ENCODE measurements around the gene FAM76B. TPM values are rescaled to one million over a fixed set of nuclear protein-coding genes. Genes with fewer than 3 reads are reported as not detected.

The FAM76B gene
- polyA plus RNA-seq, 1 donor (not counting 4 experiments of a cell fraction or from before 2014, with no cell fraction given): 17.4 TPM

- no peak overlapping the region for H3K4me3 ChIP-seq (ENCODE audit: control insufficient read depth in 2 of 3, extremely low read depth in 1 of 3, insufficient read depth in 2 of 3, low read depth in 1 of 3, low read length in 3 of 3)
- no peaks in the 10 kb centered on the region for H3K27me3 ChIP-seq (ENCODE audit: control insufficient read depth, extremely low read depth, insufficient read depth, low read length)
- no peak overlapping the region for H2AFZ ChIP-seq (ENCODE audit: control insufficient read depth, low read length)
- dilution Hi-C loops (cut with MboI; ENCODE audit: extremely low pct_ligation_motif_present, low sequenced_read_pairs): no loop called here
- no peak for FAIRE-seq
- H3K4me1 ChIP-seq (ENCODE audit: control insufficient read depth, extremely low read depth, insufficient read depth, low read length): peaks cover 14% of the 10 kb centered on the region
- no peaks in the 10 kb centered on the region for H3K9me3 ChIP-seq (ENCODE audit: control insufficient read depth, low read depth, low read length)
- TF ChIP-seq EZH2 (IDR thresholded peaks at IDR 0.05; ENCODE audit: low read length) (no peak), CTCF (optimal IDR thresholded peaks at IDR 0.05 in 1 of 3, IDR thresholded peaks at IDR 0.05 in 1 of 3, conservative IDR thresholded peaks at IDR 0.05 in 1 of 3; ENCODE audit: extremely low read depth in 1 of 3, insufficient read depth in 2 of 3, low read length in 3 of 3) (no peak)
- H3K9ac ChIP-seq (ENCODE audit: control insufficient read depth, extremely low read depth, insufficient read depth, low read length): no peak overlapping the region
- H3K27ac ChIP-seq (ENCODE audit: control insufficient read depth, insufficient read depth, low read length): no peak overlapping the region
- no peak overlapping the region for H3K4me2 ChIP-seq (ENCODE audit: control insufficient read depth, extremely low read depth, insufficient read depth, low read depth, low read length)
- no peaks in the 10 kb centered on the region for H3K9me1 ChIP-seq (ENCODE audit: control insufficient read depth, extremely low read depth, insufficient read depth, low read length)
- H3K79me2 ChIP-seq (ENCODE audit: control insufficient read depth, insufficient read depth, low read length): no peaks in the 10 kb centered on the region
- no peak for DNase-seq (ENCODE audit: low read depth, low spot score)
- H3K36me3 ChIP-seq (ENCODE audit: control insufficient read depth in 2 of 2, extremely low read depth in 1 of 2, insufficient read depth in 2 of 2, low read length in 2 of 2): peaks cover 6 to 14% of the 10 kb centered on the region in 2 experiments
- no peaks in the 10 kb centered on the region for H4K20me1 ChIP-seq (ENCODE audit: control insufficient read depth, extremely low read depth, insufficient read depth, low read length)
Observed at GRCh38 chr11:95835351-95835750, 45.8 kb upstream of the FAM76B start.

- dilution Hi-C loops (cut with MboI; ENCODE audit: extremely low pct_ligation_motif_present, low sequenced_read_pairs): no loop called here
- H4K20me1 ChIP-seq (ENCODE audit: control insufficient read depth, extremely low read depth, insufficient read depth, low read length): no peaks in the 10 kb centered on the region
- H3K4me1 ChIP-seq (ENCODE audit: control insufficient read depth, extremely low read depth, insufficient read depth, low read length): peaks cover 14% of the 10 kb centered on the region
- H3K9ac ChIP-seq (ENCODE audit: control insufficient read depth, extremely low read depth, insufficient read depth, low read length): no peak overlapping the region
- H3K9me3 ChIP-seq (ENCODE audit: control insufficient read depth, low read depth, low read length): no peaks in the 10 kb centered on the region
- TF ChIP-seq EZH2 (IDR thresholded peaks at IDR 0.05; ENCODE audit: low read length) (no peak), CTCF (optimal IDR thresholded peaks at IDR 0.05 in 1 of 3, IDR thresholded peaks at IDR 0.05 in 1 of 3, conservative IDR thresholded peaks at IDR 0.05 in 1 of 3; ENCODE audit: extremely low read depth in 1 of 3, insufficient read depth in 2 of 3, low read length in 3 of 3) (no peak)
- no peaks in the 10 kb centered on the region for H3K79me2 ChIP-seq (ENCODE audit: control insufficient read depth, insufficient read depth, low read length)
- H3K4me3 ChIP-seq (ENCODE audit: control insufficient read depth in 2 of 3, extremely low read depth in 1 of 3, insufficient read depth in 2 of 3, low read depth in 1 of 3, low read length in 3 of 3): no peak overlapping the region
- H3K9me1 ChIP-seq (ENCODE audit: control insufficient read depth, extremely low read depth, insufficient read depth, low read length): no peaks in the 10 kb centered on the region
- H3K36me3 ChIP-seq (ENCODE audit: control insufficient read depth in 2 of 2, extremely low read depth in 1 of 2, insufficient read depth in 2 of 2, low read length in 2 of 2): peaks cover 6 to 19% of the 10 kb centered on the region in 2 experiments
- no peak overlapping the region for H3K27ac ChIP-seq (ENCODE audit: control insufficient read depth, insufficient read depth, low read length)
- no peak overlapping the region for H3K4me2 ChIP-seq (ENCODE audit: control insufficient read depth, extremely low read depth, insufficient read depth, low read depth, low read length)
- DNase-seq (ENCODE audit: low read depth, low spot score): no peak
- H3K27me3 ChIP-seq (ENCODE audit: control insufficient read depth, extremely low read depth, insufficient read depth, low read length): no peaks in the 10 kb centered on the region
- H2AFZ ChIP-seq (ENCODE audit: control insufficient read depth, low read length): no peak overlapping the region
- FAIRE-seq: no peak
Observed at GRCh38 chr11:95833378-95833777, 43.8 kb upstream of the FAM76B start.

All from keratinocyte (primary cell).